ENCODE data around the gene CAMKMT. TPM values are rescaled to one million over a fixed set of nuclear protein-coding genes. Genes with fewer than 3 reads are reported as not detected.

CAMKMT gene
- total and polyA plus RNA-seq, 10 donors, result 4.1 to 26.1 (median 11.0) TPM

DNA sequence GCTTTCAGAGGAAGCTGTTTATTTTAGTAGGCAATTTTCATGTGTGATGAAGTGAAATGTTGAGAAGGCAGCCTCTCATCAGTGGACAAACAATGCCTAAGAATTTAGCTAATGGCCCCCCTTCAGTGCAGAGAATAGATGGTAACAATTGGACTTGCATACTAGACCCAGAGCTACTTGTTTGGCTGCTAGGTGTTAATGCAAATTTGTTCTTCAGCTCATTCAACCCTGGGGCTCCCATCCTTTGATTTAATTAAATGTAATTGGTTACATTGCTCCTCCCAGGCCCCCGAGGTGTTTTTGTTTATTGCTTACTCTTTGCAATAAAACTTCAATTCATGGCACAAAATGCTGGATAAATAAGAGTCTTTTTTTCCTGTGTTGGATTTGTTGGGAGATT lies 68.6 kb downstream of the CAMKMT start:
- TF ChIP-seq POLR2A (IDR thresholded peaks at IDR 0.05) (no peak), POLR2AphosphoS5 (IDR thresholded peaks at IDR 0.05) (no peak)
- TF ChIP-seq, protein P1, sequence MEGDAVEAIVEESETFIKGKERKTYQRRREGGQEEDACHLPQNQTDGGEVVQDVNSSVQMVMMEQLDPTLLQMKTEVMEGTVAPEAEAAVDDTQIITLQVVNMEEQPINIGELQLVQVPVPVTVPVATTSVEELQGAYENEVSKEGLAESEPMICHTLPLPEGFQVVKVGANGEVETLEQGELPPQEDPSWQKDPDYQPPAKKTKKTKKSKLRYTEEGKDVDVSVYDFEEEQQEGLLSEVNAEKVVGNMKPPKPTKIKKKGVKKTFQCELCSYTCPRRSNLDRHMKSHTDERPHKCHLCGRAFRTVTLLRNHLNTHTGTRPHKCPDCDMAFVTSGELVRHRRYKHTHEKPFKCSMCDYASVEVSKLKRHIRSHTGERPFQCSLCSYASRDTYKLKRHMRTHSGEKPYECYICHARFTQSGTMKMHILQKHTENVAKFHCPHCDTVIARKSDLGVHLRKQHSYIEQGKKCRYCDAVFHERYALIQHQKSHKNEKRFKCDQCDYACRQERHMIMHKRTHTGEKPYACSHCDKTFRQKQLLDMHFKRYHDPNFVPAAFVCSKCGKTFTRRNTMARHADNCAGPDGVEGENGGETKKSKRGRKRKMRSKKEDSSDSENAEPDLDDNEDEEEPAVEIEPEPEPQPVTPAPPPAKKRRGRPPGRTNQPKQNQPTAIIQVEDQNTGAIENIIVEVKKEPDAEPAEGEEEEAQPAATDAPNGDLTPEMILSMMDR (IDR thresholded peaks at IDR 0.05 in 8 of 11, conservative IDR thresholded peaks at IDR 0.05 in 3 of 11), result no peak
- H3K4me1 ChIP-seq, result peaks cover 0 to 5% (median 0%) of the 10 kb centered on the region in 6 donors
- no peaks in the 10 kb centered on the region for H3K27me3 ChIP-seq (replicated peaks in 1 of 7)
- intact Hi-C loops (cut with DNase I; ENCODE audit: low total_unique reads), result no loop called here
- no peak overlapping the region for H3K27ac ChIP-seq
- H3K9me3 ChIP-seq, result no peaks in the 10 kb centered on the region
- no peak overlapping the region for H3K4me3 ChIP-seq
- no peaks in the 10 kb centered on the region for H3K36me3 ChIP-seq
- DNase-seq, result no peak
- 80 to 87% (median 85%) methylated on average over 1 of the region's 1 CpG for WGBS, 5 donors

GRCh38 chr2:44433895-44434294 lies 72.1 kb downstream of the CAMKMT start:
- Histone ChIP-seq H3K9me3 (no peaks in the 10 kb centered on the region), H3K27ac (no peak overlapping the region), H3K4me1 (peaks cover 0 to 5% (median 0%) of the 10 kb centered on the region in 6 donors), H3K36me3 (peaks cover 0 to 4% (median 0%) of the 10 kb centered on the region in 6 donors), H3K27me3 (replicated peaks in 1 of 7) (no peaks in the 10 kb centered on the region), H3K4me3 (no peak overlapping the region)
- intact Hi-C loops (cut with DNase I; ENCODE audit: low total_unique reads), result no loop called here
- DNase-seq, result no peak
- TF ChIP-seq POLR2AphosphoS5 (IDR thresholded peaks at IDR 0.05) (no peak), POLR2A (IDR thresholded peaks at IDR 0.05) (no peak)
- TF ChIP-seq, protein P1 (IDR thresholded peaks at IDR 0.05 in 8 of 11, conservative IDR thresholded peaks at IDR 0.05 in 3 of 11), result no peak
- 79 to 88% (median 80%) methylated on average over 4 of the region's 4 CpGs for WGBS, 5 donors

- Histone ChIP-seq H3K4me3 (no peak overlapping the region), H3K27ac (no peak overlapping the region), H3K9me3 (peaks cover 0 to 5% (median 0%) of the 10 kb centered on the region in 8 donors), H3K4me1 (no peaks in the 10 kb centered on the region), H3K36me3 (peaks cover 0 to 22% (median 0%) of the 10 kb centered on the region in 6 donors), H3K27me3 (replicated peaks in 1 of 7) (no peaks in the 10 kb centered on the region)
- TF ChIP-seq POLR2AphosphoS5 (IDR thresholded peaks at IDR 0.05) (no peak), POLR2A (IDR thresholded peaks at IDR 0.05) (no peak)
- TF ChIP-seq, protein P1 (IDR thresholded peaks at IDR 0.05 in 8 of 11, conservative IDR thresholded peaks at IDR 0.05 in 3 of 11), result no peak
- intact Hi-C loops (cut with DNase I; ENCODE audit: low total_unique reads), result no loop called here
- WGBS, 5 donors, result 93 to 97% (median 94%) methylated on average over 4 of the region's 4 CpGs
- DNase-seq, result no peak
These were observed 79.5 kb downstream of the CAMKMT start for GRCh38 chr2:44441200-44441599.

- intact Hi-C loops (cut with DNase I; ENCODE audit: low total_unique reads), result no loop called here
- Histone ChIP-seq H3K9me3 (peaks cover 0 to 5% (median 0%) of the 10 kb centered on the region in 8 donors), H3K27ac (no peak overlapping the region), H3K27me3 (replicated peaks in 1 of 7) (no peaks in the 10 kb centered on the region), H3K36me3 (peaks cover 0 to 22% (median 0%) of the 10 kb centered on the region in 6 donors), H3K4me3 (no peak overlapping the region), H3K4me1 (no peaks in the 10 kb centered on the region)
- TF ChIP-seq POLR2AphosphoS5 (IDR thresholded peaks at IDR 0.05) (no peak), POLR2A (IDR thresholded peaks at IDR 0.05) (no peak)
- TF ChIP-seq, protein P1 (IDR thresholded peaks at IDR 0.05 in 8 of 11, conservative IDR thresholded peaks at IDR 0.05 in 3 of 11), result no peak
- DNase-seq, result no peak
- WGBS, 5 donors, result 86 to 100% (median 95%) methylated on average over 1 of the region's 1 CpG
These were observed 80.3 kb downstream of the CAMKMT start for GRCh38 chr2:44442019-44442418.

All from spleen (tissue), 11 donors.